CMK (cell line): Measurements from ENCODE around the gene ZNF808.
"Not testable (repeated sequence)": the region's sequence is repeated elsewhere in the genome, so short reads cannot be mapped to it uniquely, and the experiment has no call there.

ENCODE experiments used
- DNase-seq: peaks from one replicate; pipeline ENCODE4 v3.0.0-alpha.2; 2010; ENCODE audit warnings: low read depth

The ZNF808 gene

DNA sequence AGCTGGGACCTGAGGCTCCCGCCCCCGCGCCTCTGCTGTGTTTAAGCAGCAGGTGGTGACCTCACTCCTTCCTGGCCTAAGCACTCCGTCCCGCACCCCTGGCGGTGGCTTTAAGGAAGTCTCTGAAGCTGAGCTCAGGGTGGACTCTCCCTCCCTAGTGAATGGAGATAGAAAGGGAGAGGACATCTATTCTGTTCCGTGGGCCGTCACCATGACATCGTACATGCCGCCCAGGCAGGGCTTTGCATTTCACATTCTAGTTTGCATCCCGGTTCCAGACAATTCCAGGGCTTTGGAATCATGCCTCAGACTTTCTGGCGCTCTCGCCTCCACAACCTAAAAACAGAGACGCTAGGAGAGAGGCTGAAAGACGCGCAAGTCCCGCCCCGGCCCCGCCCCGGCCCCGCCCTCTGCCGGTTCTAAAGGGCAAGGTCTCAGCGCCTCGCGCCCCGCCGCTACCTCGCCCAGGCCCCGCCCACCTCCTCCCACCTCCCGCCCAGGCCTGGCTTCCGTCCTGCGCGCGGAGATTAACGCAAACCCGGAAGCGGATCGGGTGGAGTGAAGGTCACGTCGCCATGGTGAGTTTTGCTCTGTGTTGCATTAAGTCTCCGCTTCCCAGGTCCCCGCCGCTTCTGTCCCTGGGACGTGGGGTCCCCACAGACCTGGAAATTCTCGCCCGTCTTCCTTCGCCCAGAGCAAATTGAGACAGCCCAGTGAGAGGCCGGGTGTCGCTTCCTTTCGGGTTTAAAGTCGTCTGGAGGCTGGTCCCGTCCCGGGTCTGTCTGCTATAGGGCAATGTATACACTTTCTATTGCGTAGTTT is at the start of gene ZNF808:
Gene ZNF808 (plus strand): TSS at position 535 of the 822 bp plus-strand sequence. CDS start 15,617 bp downstream, outside the sequence.
- peak; percentile 95 for DNase-seq

DNA sequence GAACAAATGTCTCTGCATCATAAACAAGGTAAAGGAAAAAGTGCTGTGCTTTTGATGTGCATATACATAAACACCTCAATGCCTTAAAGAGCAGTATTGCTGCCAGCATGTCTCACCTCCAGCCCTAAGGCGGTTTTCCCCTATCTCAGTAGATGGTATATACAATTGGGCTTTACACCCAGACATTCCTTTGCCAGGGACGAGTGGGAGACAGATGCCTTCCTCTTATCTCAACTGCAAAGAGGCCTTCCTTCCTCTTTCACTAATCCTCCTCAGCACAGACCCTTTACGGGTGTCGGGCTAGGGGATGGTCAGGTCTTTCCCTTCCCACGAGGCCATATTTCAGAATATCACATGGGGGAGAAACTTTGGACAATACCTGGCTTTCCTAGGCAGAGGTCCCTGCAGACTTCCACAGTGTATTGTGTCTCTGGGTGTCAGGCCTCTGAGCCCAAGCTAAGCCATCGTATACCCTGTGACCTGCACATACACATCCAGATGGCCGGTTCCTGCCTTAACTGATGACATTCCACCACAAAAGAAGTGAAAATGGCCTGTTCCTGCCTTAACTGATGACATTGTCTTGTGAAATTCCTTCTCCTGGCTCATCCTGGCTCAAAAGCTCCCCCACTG is 43.2 kb upstream of the ZNF808 start:
- peak; percentile 61 for DNase-seq

DNA sequence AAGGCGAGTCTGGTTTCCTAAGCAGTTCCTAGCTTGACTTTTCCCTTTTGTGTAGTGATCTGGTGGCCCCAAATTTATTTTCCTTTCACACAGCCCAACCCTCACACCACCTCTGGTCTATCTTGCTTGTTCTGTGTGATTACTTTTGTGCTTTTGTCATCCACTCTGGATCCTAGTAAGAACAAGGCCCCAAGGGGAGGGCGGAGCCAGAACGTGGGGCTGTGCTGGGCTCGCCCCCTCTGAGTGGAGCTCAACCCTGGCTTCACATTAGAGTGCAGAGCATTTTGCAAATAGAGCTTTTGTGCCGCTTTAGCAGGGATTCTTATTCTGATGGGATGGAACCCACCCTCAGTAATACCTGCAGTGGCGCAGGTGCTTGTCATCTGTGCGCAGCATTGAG is 42.4 kb upstream of the ZNF808 start:
- not testable (repeated sequence) for DNase-seq

DNA sequence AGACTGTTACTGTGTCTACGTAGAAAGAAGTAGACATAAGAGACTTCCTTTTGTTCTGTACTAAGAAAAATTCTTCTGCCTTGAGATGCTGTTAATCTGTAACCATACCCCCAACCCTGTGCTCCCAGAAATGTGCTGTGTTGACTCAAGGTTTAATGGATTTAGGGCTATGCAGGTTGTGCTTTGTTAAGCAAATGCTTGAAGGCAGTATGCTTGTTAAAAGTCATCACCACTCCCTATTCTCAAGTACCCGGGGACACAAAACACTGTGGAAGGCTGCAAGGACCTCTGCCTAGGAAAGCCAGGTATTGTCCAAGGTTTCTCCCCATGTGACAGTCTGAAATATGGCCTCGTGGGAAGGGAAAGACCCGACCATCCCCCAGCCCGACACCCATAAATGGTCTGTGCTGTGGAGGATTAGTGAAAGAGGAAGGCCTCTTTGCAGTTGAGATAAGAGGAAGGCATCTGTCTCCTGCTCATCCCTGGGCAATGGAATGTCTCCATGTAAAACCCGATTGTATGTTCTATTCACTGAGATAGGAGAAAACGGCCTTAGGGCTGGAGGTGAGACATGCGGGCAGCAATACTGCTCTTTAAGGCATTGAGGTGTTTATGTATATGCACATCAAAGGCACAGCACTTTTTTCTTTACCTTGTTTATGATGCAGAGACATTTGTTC is 41.8 kb upstream of the ZNF808 start:
- peak; percentile 3 for DNase-seq

DNA sequence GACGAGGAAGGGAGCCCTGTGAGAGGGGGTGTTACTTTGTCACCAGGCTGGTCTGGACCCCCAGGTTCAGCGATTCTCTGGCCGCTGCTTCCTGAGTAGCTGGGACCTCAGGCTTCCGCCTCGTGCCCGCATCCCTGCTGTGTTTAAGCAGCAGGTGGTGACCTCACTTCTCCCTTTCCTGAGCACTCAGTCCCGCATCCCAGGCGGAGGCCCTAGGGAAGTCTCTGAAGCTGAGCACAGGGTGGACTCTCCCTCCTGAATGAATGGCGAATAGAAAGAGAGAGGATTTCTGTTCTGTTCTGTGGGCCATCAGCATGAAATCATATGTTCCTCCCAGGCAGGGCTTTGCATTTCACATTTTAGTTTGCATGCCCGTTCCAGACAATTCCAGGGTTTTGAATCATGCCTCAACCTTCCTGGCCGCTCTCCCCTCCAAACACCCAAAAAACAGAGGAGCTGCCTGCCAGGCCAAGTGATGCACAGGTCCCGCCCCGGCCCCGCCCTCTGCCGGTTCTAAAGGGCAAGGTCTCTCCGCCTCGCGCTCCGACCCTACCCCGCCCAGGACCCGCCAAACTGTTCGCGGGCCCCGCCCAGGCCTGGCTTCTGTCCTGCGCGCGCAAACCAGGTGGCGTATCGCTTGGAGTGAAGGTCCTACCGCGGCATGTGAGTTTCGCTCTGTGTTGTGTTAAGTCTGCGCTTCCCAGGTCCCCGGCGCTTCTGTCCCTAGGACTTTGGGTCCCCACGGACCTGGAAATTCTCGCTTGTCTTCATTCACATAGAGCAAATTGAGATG is 35.1 kb upstream of the ZNF808 start:
- DNase-seq: no peak

DNA sequence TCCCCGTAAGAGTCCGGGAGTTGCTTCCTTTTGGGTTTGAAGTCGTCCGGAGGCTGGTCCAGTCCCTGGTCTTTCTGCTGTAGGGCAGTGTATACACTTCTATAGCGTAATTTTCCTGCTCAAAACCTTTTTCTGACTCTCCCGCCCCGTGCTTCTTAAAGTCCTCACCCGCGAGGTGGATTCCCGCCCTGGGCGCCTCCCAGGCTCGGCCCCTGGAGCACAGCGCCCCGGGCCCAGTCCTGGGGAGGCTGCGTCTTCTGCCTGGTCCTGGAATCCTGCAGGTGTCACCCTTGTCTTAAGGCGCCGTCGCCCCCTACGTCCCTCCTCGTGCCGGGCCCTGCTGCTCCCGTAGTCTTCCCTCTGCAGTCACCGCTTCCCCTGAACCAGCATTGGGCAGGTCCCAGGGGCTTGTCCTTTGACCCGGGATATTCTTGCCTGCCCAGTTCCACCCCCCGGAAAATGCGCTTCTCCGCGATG is 34.4 kb upstream of the ZNF808 start:
- no peak for DNase-seq

DNA sequence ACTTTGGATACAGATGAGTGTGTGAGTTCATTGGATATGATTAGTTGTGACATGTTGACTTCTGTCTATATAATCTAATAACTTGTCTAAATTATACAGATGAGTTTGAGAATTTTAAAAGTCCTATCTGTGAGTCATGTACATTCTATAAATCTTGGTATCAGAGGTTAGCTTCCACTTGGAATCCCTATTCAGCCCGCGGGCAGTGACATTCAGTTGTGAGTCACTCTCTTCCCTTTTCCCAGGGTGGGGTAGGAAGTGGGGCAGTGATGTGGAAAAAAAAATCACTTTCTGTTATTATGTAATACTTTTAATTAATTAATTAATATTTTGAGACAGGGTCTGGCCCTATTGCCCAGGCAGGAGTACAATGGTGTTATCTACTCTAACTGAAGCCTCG is 33.0 kb upstream of the ZNF808 start:
- DNase-seq: no peak

DNA sequence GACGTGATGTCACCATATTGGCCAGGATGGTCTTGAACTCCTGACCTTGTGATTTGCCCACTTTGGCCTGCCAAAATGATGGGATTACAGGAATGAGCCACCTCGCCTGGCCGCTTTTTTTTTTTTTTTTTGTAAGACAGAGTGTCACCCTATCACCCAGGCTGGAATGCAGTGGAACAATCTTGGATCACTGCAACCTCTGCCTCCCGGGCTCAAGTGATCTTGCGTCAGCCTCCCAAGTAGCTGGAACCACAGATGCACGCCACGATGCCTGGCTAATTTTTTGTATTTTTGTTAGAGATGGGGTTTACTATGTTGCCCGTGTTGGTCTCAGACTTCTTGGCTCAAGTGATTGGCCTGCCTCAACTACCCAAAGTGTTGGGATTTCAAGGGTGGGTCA is 28.9 kb upstream of the ZNF808 start:
- no peak for DNase-seq

DNA sequence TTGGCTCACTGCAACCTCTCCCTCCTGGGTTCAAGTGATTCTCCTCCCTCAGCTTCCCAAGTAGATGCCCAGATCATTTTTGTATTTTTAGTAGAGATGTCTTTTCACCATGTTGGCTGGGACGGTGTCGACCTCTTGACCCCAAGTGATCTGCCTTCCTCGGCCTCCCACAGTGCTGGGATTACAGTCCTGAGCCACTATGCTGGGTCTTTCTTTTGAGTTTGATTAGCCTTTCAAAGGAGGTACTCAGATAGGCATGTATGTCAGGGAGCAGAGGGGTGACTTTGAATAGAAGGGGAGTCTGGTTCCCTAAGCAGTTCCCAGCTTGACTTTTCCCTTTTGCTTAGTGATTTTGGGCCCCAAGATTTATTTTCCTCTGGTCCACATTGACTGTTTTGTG is 27.0 kb upstream of the ZNF808 start:
- DNase-seq: not testable (repeated sequence)

DNA sequence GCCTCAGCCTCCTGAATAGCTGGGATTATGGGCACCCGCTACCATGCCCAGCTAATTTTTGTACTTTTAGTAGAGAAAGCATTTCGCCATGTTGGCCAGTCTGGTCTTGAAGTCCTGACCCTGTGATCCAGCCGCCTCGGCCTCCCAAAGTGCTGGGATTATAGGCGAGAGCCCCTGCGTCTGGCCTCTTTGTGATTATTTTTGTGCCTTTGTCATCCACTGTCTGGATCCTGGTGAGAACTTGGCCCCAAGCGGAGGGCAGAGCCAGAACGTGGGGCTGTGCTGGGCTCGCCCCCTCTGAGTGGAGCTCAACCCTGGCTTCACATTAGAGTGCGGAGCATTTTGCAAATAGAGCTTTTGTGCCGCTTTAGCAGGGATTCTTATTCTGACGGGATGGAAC is 26.5 kb upstream of the ZNF808 start:
- DNase-seq: not testable (repeated sequence)

DNA sequence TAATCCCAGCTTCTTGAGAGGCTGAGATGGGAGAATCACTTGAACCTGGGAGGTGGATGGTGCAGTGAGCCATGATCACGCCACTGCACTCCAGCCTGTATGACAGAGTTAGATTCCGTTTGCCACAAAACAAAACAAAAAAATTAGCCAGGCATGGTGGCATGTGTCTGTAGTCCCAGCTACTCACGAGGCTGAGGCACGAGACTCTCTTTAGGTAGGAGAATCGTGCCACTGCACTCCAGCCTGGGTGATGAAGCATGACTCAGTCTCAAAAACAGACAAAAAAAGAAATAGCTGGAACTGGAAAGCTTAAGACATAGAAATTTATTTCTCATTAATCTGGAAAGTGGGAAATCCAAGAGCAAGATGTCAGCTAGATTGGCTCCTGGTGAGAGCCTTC is 20.2 kb upstream of the ZNF808 start:
- DNase-seq: no peak

DNA sequence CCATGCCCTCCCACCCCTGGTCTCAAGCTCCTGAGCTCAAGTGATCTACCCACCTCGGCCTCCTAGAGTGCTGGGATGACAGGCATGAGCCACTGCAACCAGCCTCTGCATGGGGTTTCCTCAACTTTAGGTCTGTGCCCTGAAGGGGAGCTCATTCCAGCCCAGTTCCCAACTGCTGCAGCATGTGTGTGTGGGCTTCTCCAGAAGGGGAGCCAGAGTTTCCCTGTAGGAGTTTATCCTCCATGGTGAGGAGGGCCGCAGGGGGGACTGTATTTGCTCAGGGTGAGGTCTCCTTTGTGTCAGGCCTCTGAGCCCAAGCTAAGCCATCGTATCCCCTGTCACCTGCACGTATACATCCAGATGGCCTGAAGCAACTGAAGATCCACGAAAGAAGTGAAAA is 11.3 kb upstream of the ZNF808 start:
- DNase-seq: no peak

DNA sequence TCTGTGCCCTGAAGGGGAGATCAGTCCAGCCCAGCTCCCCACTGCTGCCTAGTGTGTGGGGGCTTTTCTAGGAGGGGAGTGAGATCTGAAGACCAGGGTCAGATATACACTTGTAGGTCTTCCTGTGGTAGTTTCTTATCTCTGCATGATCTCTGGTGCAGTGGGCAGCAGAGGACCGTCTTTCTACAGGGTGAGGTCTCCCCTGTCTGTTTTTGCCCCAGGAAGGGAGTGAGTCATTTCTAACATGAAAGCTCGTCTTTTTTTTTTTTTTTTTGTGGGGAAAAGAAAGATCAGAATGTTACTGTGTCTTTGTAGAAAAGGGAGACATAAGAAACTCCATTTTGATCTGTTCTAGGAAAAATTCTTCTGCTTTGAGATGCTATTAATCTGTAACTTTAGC is 8.8 kb upstream of the ZNF808 start:
- DNase-seq: no peak

DNA sequence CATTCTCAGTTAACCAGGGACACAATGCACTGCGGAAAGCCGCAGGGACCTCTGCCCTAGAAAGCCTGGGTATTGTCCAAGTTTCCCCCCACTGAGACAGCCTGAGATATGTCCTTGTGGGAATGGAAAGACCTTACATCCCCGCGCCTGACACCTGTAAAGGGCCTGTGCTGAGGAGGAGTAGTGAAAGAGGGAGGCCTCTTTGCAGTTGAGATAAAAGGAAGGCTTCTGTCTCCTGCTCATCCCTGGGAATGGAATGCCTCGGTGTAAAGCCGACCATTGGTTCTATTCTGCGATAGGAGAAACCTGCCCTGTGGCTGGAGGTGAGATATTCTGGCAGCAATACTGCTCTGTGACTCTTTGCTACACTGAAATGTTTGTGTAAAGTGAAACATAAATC is 8.3 kb upstream of the ZNF808 start:
- DNase-seq: not testable (repeated sequence)

DNA sequence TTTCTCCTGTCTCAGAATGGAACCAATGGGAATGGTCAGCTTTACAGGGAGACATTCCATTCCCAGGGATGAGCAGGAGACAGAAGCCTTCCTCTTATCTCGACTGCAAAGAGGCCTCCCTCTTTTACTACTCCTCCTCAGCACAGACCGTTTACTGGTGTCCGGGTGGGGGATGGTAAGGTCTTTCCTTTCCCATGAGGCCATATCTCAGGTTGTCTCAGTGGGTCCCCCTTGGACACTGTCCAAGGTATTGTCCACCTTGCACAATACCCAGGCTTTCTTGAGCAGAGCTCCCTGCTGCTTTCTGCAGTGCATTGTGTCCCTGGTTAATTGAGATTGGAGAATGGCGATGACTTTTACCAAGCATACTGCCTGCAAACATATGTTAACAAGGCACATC is 7.5 kb upstream of the ZNF808 start:
- no peak for DNase-seq

DNA sequence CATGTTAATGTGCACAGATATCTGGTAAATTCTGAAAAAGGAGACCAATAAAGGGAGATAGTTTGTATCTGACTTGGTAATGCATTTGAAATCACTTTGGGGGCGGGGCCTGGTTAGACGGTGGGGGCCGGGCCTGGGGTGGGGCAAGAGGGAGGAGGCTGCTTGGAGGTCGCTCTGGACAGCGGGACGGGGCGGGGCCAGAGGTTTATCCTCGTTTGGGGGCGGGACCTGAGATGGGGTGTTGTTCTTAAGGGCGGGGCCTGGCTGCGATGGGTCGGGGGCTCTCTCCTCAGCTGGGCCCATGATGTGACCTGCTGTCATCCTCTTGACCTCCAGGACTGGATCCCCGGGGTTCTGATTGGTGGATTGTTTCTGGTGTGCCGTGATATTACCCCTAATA is 4.9 kb upstream of the ZNF808 start:
- DNase-seq: no peak

DNA sequence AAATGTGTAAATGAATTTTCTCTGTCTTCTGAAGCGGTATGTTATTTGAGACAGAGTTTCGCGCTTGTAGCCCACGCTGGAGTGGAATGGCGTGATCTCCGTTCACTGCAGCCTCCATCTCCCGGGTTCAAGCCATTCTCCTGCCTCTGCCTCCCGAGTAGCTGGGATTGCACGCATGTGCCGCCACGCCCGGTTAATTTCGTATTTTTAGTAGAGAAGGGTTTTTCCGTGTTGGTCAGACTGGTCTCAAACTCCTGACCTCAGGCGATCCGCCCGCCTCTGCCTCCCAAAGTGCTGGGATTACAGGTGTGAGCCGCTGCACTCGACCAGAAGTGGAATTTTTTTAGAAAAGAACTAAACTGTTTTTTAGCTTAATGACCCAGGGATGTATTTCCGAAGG is 3.4 kb upstream of the ZNF808 start:
- no peak for DNase-seq

DNA sequence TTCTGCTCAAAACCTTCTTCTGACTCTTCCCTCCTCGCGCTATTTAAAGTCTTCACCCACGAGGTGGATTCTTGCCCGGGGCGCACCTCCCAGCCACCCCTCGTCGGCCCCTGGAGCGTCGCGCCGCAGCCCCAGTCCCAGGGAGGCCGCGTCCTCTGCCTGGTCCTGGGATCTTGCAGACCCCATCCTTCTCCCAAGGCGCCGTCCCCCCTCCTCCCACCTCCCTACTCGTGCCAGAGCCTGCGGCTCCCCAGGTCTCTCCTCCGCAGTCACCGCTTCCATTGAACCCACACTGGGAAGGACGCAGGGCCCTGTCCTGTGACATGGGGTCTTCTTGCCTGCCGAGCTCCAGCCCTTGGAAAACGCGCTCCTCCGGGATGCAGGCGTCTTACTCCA is 486 bp downstream of the ZNF808 start:
- peak; percentile 15 for DNase-seq

DNA sequence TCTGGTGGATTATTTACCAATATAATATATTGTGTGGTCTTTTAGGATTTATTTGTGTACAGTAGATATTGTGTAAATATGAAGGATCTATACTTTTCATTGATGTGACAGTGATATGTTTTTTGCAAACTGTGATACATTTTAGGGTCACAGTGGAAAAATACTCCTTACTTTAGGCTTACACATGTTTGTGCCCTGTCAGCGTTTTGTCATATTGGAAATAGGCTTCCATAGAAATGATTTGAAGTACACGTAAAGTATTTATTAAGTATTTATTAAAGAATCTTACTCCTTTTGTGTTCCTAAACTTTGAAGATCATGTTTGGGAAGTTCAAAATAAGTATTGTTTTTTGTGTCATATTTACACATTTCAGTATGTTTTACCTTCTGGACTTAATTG is 5.0 kb downstream of the ZNF808 start:
- DNase-seq: no peak

DNA sequence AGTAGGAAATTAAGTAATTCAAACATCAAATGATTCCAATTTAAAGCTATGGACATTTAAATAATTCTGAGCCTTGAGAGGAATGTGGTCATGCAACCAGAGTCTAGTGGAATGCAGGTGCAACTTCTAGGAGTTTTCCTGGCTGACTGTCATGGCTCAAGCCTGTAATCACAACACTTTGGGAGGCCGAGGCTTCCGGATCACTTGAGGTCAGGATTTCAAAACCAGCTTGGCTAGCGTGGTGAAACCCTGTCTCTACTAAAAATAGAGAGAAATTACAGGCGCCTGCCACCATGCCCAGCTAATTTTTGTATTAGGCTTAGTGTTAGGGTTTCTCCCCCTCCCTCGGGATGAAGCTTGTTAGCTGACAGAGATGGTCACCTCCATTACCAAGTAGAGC is 6.4 kb downstream of the ZNF808 start:
- DNase-seq: no peak

DNA sequence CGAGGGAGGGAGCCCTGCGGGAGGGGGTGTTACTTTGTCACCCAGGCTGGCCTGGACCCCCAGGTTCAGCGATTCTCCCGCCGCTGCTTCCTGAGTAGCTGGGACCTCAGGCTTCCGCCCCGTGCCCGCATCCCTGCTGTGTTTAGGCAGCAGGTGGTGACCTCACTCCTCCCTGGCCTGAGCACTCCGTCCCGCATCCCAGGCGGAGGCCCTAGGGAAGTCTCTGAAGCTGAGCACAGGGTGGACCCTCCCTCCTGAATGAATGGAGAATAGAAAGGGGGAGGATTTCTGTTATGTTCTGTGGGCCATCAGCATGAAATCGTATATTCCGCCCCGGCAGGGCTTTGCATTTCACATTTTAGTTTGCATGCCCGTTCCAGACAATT is 7.9 kb downstream of the ZNF808 start:
- DNase-seq: not testable (repeated sequence)

DNA sequence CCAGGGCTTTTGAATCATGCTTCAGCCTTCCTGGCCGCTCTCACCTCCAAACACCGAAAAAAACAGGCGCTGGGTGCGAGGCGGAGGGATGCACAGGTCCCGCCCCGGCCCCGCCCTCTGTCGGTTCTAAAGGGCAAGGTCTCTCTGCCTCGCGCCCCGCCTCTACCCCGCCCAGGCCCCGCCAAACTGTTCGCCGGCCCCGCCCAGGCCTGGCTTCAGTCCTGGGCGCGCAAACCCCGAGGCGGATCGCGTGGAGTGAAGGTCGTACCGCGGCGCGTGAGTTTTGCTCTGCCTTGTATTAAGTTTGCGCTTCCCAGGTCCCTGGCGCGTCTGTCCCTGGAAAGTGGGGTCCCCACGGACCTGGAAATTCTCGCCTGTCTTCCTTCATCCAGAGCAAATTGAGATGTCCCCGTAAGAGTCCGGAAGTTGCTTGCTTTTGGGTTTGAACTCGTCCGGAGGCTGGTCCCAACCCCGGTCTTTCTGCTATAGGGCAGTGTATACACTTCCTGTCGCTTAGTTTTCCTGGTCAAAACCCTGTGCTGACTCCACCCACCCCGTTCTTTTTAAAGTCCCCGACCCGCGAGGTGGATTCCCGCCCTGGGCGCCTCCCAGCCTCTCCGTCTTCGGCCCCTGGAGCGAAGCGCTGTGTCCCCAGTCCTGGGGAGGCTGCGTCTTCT is 8.4 kb downstream of the ZNF808 start:
- DNase-seq: no peak
